Parathyroid adenoma (tissue), 2 donors: Measurements from ENCODE around the gene FMNL2.
A peak's percentile ranks its signal among the peaks of the same experiment; 100 is the strongest.

Experiments
- H2AFZ ChIP-seq: fragments of 300-600 bp; sonication (generic); one replicate; pipeline ENCODE4 v1.7.0; 2017; ENCODE audit warnings: antibody characterized with exemption, mild to moderate bottlenecking
- H3K27ac ChIP-seq: fragments of 300-600 bp; sonication (generic); one replicate; pipeline ENCODE4 v1.7.0; 2017
- H3K27me3 ChIP-seq: fragments of 300-600 bp; sonication (generic); one replicate; pipeline ENCODE4 v1.7.0; 2017; ENCODE audit warnings: low read length; ENCODE audit not compliant: control insufficient read depth, insufficient read depth
- H3K36me3 ChIP-seq: fragments of 300-600 bp; sonication (generic); one replicate; pipeline ENCODE4 v1.7.0; 2017; ENCODE audit warnings: low read length; ENCODE audit not compliant: control insufficient read depth, insufficient read depth
- H3K4me1 ChIP-seq: fragments of 300-600 bp; sonication (generic); one replicate; pipeline ENCODE4 v1.7.0; 2017; ENCODE audit warnings: control low read depth
- H3K4me2 ChIP-seq: fragments of 300-600 bp; sonication (generic); one replicate; pipeline ENCODE4 v1.7.0; 2017; ENCODE audit warnings: low read length
- H3K4me3 ChIP-seq: fragments of 300-600 bp; sonication (generic); one replicate; pipeline ENCODE4 v1.7.0; 2017; ENCODE audit warnings: low read depth, low read length
- H3K79me2 ChIP-seq: fragments of 300-600 bp; sonication (generic); one replicate; pipeline ENCODE4 v1.7.0; 2017; ENCODE audit warnings: control low read depth
- H3K9ac ChIP-seq: fragments of 300-600 bp; sonication (generic); one replicate; pipeline ENCODE4 v1.7.0; 2017; ENCODE audit warnings: mild to moderate bottlenecking
- H3K9me3 ChIP-seq: fragments of 300-600 bp; sonication (generic); one replicate; pipeline ENCODE4 v1.7.0; 2017; ENCODE audit warnings: low read length; ENCODE audit not compliant: control insufficient read depth
- CTCF ChIP-seq: fragments of 300-600 bp; sonication (generic); IDR thresholded peaks from one replicate; pipeline ENCODE4 v1.7.0; 2017; ENCODE audit warnings: antibody characterized with exemption, mild to moderate bottlenecking
- donor health status: primary hyperparathyroidism.

Gene FMNL2

GRCh38 chr2:152627351-152627957 is 292.5 kb downstream of the FMNL2 start:
- Histone ChIP-seq H3K4me2 (no peak overlapping the region), H3K4me3 (no peak overlapping the region), H3K27ac (no peak overlapping the region), H3K36me3 (no peaks in the 10 kb centered on the region), H3K9ac (no peak overlapping the region), H3K9me3 (no peaks in the 10 kb centered on the region), H3K27me3 (no peaks in the 10 kb centered on the region), H3K79me2 (no peaks in the 10 kb centered on the region), H3K4me1 (no peaks in the 10 kb centered on the region), H2AFZ (no peak overlapping the region)
- peak; percentile 69 for TF ChIP-seq CTCF

- no peaks in the 10 kb centered on the region for H3K27me3 ChIP-seq
- no peak overlapping the region for H3K4me2 ChIP-seq
- H3K27ac ChIP-seq: no peak overlapping the region
- no peaks in the 10 kb centered on the region for H3K4me1 ChIP-seq
- H3K9me3 ChIP-seq: no peaks in the 10 kb centered on the region
- no peaks in the 10 kb centered on the region for H3K79me2 ChIP-seq
- no peak overlapping the region for H3K4me3 ChIP-seq
- H2AFZ ChIP-seq: no peak overlapping the region
- TF ChIP-seq CTCF: no peak
- H3K9ac ChIP-seq: no peak overlapping the region
- no peaks in the 10 kb centered on the region for H3K36me3 ChIP-seq
Measured at GRCh38 chr2:152629202-152629601, 294.2 kb downstream of the FMNL2 start.

GRCh38 chr2:152630466-152630865 is 295.5 kb downstream of the FMNL2 start:
- Histone ChIP-seq H3K9me3 (no peaks in the 10 kb centered on the region), H3K27ac (no peak overlapping the region), H2AFZ (no peak overlapping the region), H3K4me2 (no peak overlapping the region), H3K9ac (no peak overlapping the region), H3K4me1 (no peaks in the 10 kb centered on the region), H3K27me3 (no peaks in the 10 kb centered on the region), H3K4me3 (no peak overlapping the region), H3K36me3 (no peaks in the 10 kb centered on the region), H3K79me2 (no peaks in the 10 kb centered on the region)
- no peak for TF ChIP-seq CTCF

DNA sequence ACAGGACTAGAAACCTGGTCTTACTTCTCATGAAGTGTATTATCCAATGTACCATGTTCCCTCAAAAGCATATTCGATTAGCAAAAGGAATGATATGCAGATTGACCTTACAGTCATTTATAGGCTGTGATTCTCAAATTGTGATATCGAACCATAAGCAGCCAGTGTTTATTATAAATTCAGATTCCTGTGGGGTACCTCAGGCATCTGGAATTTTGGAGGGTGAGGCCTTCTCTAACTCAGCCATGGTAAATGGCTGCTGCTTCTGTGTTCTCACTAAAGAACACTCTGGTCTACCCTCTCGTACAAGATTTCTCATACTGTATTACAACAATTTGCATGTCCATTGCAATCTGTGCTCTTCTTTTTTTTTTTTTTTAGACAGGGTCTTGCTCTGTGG is 297.8 kb downstream of the FMNL2 start:
- Histone ChIP-seq H3K27ac (no peak overlapping the region), H3K4me1 (no peaks in the 10 kb centered on the region), H3K79me2 (no peaks in the 10 kb centered on the region), H3K27me3 (no peaks in the 10 kb centered on the region), H3K4me3 (no peak overlapping the region), H3K9ac (no peak overlapping the region), H3K36me3 (no peaks in the 10 kb centered on the region), H2AFZ (no peak overlapping the region), H3K9me3 (no peaks in the 10 kb centered on the region), H3K4me2 (no peak overlapping the region)
- no peak for TF ChIP-seq CTCF

- Histone ChIP-seq H2AFZ (no peak overlapping the region), H3K36me3 (no peaks in the 10 kb centered on the region)
- peak; percentile 86 for TF ChIP-seq CTCF
Measured at GRCh38 chr2:152635635-152636298, 300.8 kb downstream of the FMNL2 start.

More at GRCh38 chr2:152635635-152636298, 300.8 kb downstream of the FMNL2 start:
- Histone ChIP-seq H3K4me2 (no peak overlapping the region), H3K4me1 (no peaks in the 10 kb centered on the region), H3K79me2 (no peaks in the 10 kb centered on the region), H3K4me3 (no peak overlapping the region), H3K9me3 (no peaks in the 10 kb centered on the region), H3K27me3 (no peaks in the 10 kb centered on the region), H3K27ac (no peak overlapping the region), H3K9ac (no peak overlapping the region)
